Measurements from ENCODE around the gene MRM3.

DNA sequence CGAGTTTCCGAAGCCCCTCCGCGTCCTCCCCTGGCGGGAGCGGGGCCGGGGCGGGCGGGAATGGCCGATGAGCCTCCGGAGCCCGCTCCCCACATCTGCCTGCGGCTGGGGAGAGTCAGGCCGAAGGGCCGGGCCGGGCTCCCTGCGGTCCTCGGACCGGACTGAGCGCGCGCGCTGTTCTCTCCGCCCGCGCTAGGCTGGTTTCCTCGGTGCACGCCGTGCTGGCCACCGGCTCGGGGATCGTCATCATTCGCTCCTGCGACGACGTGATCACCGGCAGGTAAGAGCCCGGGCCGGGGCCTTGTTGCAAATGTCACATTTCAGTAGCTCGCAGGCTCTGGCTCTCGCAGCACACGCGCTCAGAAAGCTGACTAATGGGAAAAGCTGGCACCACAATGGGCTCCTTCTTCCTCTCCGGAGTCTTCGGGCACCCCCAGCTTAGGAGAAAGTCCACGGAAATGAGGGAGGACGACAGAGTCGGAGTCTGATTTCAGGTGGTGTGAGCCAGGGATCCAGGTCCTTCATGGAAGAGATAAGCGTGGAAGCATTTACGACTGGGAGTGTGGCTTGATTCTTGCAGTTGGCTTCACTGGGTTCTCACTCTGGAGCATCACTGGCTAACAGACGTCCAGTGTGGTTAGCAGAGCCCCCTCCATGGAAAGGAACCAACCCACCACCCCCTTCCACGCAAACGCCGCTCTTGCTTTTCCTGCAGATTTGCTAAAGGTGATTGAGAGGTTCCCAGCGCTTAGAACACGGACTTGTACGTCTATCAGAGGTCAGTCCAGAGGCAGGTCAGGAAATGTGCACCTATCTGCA, 49.0 kb upstream of the MRM3 start:
- TF ChIP-seq, protein P1, sequence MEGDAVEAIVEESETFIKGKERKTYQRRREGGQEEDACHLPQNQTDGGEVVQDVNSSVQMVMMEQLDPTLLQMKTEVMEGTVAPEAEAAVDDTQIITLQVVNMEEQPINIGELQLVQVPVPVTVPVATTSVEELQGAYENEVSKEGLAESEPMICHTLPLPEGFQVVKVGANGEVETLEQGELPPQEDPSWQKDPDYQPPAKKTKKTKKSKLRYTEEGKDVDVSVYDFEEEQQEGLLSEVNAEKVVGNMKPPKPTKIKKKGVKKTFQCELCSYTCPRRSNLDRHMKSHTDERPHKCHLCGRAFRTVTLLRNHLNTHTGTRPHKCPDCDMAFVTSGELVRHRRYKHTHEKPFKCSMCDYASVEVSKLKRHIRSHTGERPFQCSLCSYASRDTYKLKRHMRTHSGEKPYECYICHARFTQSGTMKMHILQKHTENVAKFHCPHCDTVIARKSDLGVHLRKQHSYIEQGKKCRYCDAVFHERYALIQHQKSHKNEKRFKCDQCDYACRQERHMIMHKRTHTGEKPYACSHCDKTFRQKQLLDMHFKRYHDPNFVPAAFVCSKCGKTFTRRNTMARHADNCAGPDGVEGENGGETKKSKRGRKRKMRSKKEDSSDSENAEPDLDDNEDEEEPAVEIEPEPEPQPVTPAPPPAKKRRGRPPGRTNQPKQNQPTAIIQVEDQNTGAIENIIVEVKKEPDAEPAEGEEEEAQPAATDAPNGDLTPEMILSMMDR (IDR thresholded peaks at IDR 0.05; ENCODE audit: low read depth, low read length): no peak
- TF ChIP-seq EZH2phosphoT487 (IDR thresholded peaks at IDR 0.05; ENCODE audit: low read depth): no peak
